Heart right ventricle (tissue), 16 donors: ENCODE results near the gene PPP2R2B. TPM values are rescaled to one million over a fixed set of nuclear protein-coding genes. Genes with fewer than 3 reads are reported as not detected.

ENCODE experiments used
- ATAC-seq, 8 donors: fragments of 200-7000 bp; cut with Tn5 transposase; one replicate each; pipeline ENCODE4 v1.9.1; 2020; ENCODE audit warnings: mild to moderate bottlenecking in 8 of 8, moderate library complexity in 8 of 8, moderate number of reproducible peaks in 1 of 8
- DNase-seq, 2 donors: peaks; one replicate each; pipeline ENCODE4 v3.0.0-alpha.2; 2020
- H3K27ac ChIP-seq, 10 donors: fragments of 200-600 bp; sonication (generic) in 2 of 10; one replicate each; pipeline versions ENCODE4 v1.5.0 to v1.8.0; 2020 to 2022; ENCODE audit warnings: mild to moderate bottlenecking in 3 of 10
- H3K27me3 ChIP-seq, 7 donors: fragments of 200-600 bp; one replicate each; pipeline ENCODE4 v1.8.0; 2021 to 2022; ENCODE audit warnings: mild to moderate bottlenecking in 2 of 7
- H3K36me3 ChIP-seq, 9 donors: fragments of 200-600 bp; sonication (generic) in 1 of 9; one replicate each; pipeline versions ENCODE4 v1.5.0 to v1.8.0; 2020 to 2022; ENCODE audit warnings: mild to moderate bottlenecking in 2 of 9
- H3K4me1 ChIP-seq, 9 donors: fragments of 200-600 bp; sonication (generic) in 1 of 9; one replicate each; pipeline versions ENCODE4 v1.5.0 to v1.8.0; 2020 to 2022; ENCODE audit warnings: mild to moderate bottlenecking in 4 of 9
- H3K4me3 ChIP-seq, 10 donors: fragments of 200-600 bp; sonication (generic) in 2 of 10; one replicate each; pipeline versions ENCODE4 v1.5.0 to v1.8.0; 2020 to 2022; ENCODE audit warnings: mild to moderate bottlenecking in 7 of 10, moderate library complexity in 2 of 10
- H3K9me3 ChIP-seq, 11 donors: fragments of 200-600 bp in 10 of 11; sonication (generic) in 2 of 11; one replicate each; pipeline versions ENCODE4 v1.5.0 to v1.8.0; 2013 to 2022; ENCODE audit warnings: mild to moderate bottlenecking in 2 of 11, control low read depth in 1 of 11, moderate library complexity in 1 of 11
- WGBS, 2 donors: extraction: QIAGEN DNeasy Blood & Tissue Kit; methylation state at CpG; one replicate each; pipeline ENCODE4 v1.1.7; 2013; ENCODE audit warnings: inconsistent platforms in 1 of 2; 5-methylcytosine and 5-hydroxymethylcytosine counted together
- intact Hi-C, 10 donors: fragments of 100-400 bp; cut with DNase I; formaldehyde crosslinking; loops; one replicate each; pipeline versions ENCODE4 v1.11.1 to v1.14.2; 2022
- polyA plus RNA-seq, 2 donors: library from polyadenylated mRNA; stranded (reverse); fragments of 200-250 nt; gene quantifications; one replicate each; pipeline ENCODE4 v1.2.3, GENCODE V29; 2013
- total RNA-seq, 10 donors: library from RNA; stranded (reverse); fragmentation: NEBNext Ultra II Directional in 3 of 10; extraction: Animal tissue kit (Norgen Biotek cat#: 25700) in 3 of 10; gene quantifications; one replicate each; pipeline versions ENCODE4 v1.2.1 to v1.2.4, GENCODE V29; 2021 to 2023
- TF ChIP-seq, protein P1 (sequence below), 9 donors: fragments of 200-600 bp; sonication (generic) in 2 of 9; IDR thresholded peaks; one replicate each; pipeline versions ENCODE4 v1.5.0 to v1.8.0; 2021 to 2022; ENCODE audit warnings: antibody characterized with exemption in 9 of 9, mild to moderate bottlenecking in 5 of 9, moderate library complexity in 1 of 9
- donor health status: Arrhythmogenic right ventricular cardiomyopathy.
- donor health status: ischemic (EF 13 %, LVEDD 7.1; RV severe dilation, severe dysfunction).
- donor health status: healthy with polysubstance abuse.
- donor health status: DM: no; HTN: yes; CAD: no.
- donor health status: DM: no; HTN: no; CAD: no.
- donor health status: ischemic (EF 25% LVEDD 6.9; RV normal size, moderate dysfunction).
- donor health status: ischemic (EF 25% LVEDD 5.7; RV mildly dilated, moderate dysfunction).
- donor health status: healthy.
- donor health status: DM: yes; HTN: yes; CAD: no.
- donor health status: Ischemic cardiomyopathy.
- donor health status: ischemic (EF 35%, LVEDD 5.7; RV mildly dilated, moderate dysfunction).
- donor health status: nonischemic (EF 11% LVEDD 7.7; RV severe dilation, severe dysfunction).
- donor health status: DM: yes; HTN: yes; CAD: no.
- donor health status: PGD.
- donor health status: ischemic (EF 29% LVEDD 5.4; RV normal size, mild dysfunction).
- donor health status: nonischemic (EF 23%, LVEDD 6.1; RV moderate dilation, normal function).

The PPP2R2B gene
- total and polyA plus RNA-seq, 12 donors = 0.05 to 1.8 (median 0.57) TPM; not detected in 2

DNA sequence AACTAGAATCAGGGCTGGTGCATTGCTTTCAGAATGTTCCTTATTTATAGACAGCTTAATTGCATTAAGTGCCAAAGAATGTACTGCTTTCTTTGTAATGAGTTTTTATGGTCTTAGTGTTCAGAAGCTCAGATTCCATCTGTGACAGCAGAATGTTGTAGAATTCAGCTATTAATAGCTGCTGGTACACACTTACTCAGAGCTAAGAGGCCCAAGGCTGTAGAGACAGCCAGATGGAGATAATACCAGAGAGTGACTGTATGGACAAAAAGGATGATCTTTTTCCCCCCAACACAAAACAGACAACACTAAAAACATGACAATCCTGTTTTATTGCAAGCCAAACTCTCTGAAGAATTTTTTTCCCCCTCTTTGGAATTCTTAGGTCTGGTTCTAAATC lies 50.2 kb downstream of the PPP2R2B start:
- ATAC-seq (peak in 1 of 8 donors; percentile 66), DNase-seq (no peak)
- intact Hi-C loops = no loop called here
- H3K27me3 ChIP-seq = no peaks in the 10 kb centered on the region
- no peak overlapping the region for H3K4me3 ChIP-seq
- H3K36me3 ChIP-seq = no peaks in the 10 kb centered on the region
- TF ChIP-seq, protein P1, sequence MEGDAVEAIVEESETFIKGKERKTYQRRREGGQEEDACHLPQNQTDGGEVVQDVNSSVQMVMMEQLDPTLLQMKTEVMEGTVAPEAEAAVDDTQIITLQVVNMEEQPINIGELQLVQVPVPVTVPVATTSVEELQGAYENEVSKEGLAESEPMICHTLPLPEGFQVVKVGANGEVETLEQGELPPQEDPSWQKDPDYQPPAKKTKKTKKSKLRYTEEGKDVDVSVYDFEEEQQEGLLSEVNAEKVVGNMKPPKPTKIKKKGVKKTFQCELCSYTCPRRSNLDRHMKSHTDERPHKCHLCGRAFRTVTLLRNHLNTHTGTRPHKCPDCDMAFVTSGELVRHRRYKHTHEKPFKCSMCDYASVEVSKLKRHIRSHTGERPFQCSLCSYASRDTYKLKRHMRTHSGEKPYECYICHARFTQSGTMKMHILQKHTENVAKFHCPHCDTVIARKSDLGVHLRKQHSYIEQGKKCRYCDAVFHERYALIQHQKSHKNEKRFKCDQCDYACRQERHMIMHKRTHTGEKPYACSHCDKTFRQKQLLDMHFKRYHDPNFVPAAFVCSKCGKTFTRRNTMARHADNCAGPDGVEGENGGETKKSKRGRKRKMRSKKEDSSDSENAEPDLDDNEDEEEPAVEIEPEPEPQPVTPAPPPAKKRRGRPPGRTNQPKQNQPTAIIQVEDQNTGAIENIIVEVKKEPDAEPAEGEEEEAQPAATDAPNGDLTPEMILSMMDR (IDR thresholded peaks at IDR 0.05) = no peak
- no peak overlapping the region for H3K27ac ChIP-seq
- H3K9me3 ChIP-seq = no peaks in the 10 kb centered on the region
- no peaks in the 10 kb centered on the region for H3K4me1 ChIP-seq

DNA sequence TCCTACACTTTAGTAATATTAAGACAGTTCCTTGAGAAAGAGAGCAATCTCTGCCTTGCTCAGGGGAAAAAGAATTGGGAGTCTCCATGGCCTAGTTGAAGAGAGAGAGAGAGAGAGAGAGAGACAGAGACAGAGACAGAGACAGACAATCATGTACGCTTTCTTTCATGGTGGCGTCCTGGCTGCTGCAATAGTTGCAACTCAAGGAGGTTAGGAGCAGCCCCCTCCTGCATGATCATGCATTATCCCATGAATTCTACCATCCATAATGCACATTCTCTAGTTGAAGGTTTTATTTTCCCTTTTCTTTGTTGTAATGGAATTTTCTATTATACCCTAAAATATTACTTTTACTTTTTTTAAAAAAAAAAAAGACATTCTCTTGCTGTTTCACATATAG lies 50.7 kb downstream of the PPP2R2B start:
- intact Hi-C loops = no loop called here
- H3K4me1 ChIP-seq = no peaks in the 10 kb centered on the region
- no peaks in the 10 kb centered on the region for H3K27me3 ChIP-seq
- H3K27ac ChIP-seq = no peak overlapping the region
- no peaks in the 10 kb centered on the region for H3K36me3 ChIP-seq
- H3K4me3 ChIP-seq = no peak overlapping the region
- DNase-seq (no peak), ATAC-seq (no peak)
- 87 to 91% methylated on average over 2 of the region's 2 CpGs for WGBS, 2 donors
- TF ChIP-seq, protein P1 (IDR thresholded peaks at IDR 0.05) = no peak
- no peaks in the 10 kb centered on the region for H3K9me3 ChIP-seq

DNA sequence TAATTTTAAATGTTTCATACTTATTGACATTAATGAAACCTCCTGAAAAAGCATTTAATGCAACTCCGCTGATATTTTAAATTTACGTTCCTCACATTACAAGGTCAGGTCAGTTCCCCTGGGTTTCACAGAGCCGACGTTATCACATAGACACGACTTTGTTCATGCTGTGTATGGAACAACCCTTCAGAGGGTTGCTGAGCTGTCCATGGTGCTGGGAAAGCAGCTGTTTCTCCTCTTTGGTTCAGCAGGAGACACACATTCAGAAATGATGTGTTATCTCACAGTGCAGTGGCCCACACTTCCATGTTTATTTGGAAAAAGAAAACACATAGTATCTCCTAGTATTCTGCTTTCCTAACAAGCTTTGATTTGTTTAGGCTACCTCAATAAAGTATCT lies 53.5 kb downstream of the PPP2R2B start:
- Histone ChIP-seq H3K4me1 (no peaks in the 10 kb centered on the region), H3K27me3 (no peaks in the 10 kb centered on the region), H3K36me3 (no peaks in the 10 kb centered on the region), H3K4me3 (no peak overlapping the region), H3K9me3 (no peaks in the 10 kb centered on the region), H3K27ac (no peak overlapping the region)
- intact Hi-C loops = no loop called here
- ATAC-seq (no peak), DNase-seq (peak; percentile 11 to 21)
- 16% methylated on average over 5 of the region's 5 CpGs for WGBS, 2 donors
- TF ChIP-seq, protein P1 (IDR thresholded peaks at IDR 0.05) = no peak

DNA sequence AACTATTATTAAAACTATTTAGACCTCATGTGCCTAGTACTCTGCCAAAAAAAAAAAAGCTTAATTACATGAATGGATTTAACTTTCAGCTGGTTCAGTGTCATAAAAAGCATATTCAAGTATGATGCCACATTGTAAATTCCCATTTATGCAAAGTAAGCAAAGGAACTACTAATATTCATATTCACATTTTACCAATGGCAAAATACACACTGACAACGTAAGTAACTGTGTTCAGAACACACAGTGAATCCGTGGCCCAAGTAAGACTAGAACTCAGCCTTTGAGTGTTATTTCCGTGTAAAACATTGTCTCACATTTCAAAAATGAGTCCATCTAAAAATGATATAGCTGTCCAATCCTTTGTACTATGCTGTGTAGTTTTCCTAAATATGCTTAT lies 56.8 kb downstream of the PPP2R2B start:
- intact Hi-C loops = no loop called here
- Histone ChIP-seq H3K36me3 (no peaks in the 10 kb centered on the region), H3K27me3 (no peaks in the 10 kb centered on the region), H3K4me1 (no peaks in the 10 kb centered on the region), H3K4me3 (no peak overlapping the region), H3K9me3 (peaks cover 0 to 5% (median 0%) of the 10 kb centered on the region in 11 donors), H3K27ac (no peak overlapping the region)
- DNase-seq = no peak
- no peak for ATAC-seq
- TF ChIP-seq, protein P1 (IDR thresholded peaks at IDR 0.05) = no peak
- 79 to 85% methylated on average over 3 of the region's 3 CpGs for WGBS, 2 donors

DNA sequence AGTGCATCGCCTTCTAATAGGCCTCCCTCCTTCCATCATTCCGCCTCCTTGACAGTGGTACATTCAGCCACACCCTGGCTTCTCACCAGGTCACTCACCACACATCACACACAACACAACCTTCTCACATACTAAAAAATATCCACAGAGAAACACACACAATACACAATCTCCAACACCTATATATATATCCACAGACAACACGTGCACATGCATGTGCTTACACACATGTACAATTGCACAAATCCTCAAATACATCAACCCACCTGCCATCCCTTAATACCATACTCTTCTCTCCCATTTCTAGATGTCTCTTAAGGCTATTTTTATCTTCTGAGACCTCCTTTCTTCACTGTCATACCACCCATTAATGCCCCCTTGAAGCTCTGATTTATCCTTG lies 57.6 kb downstream of the PPP2R2B start:
- Histone ChIP-seq H3K36me3 (no peaks in the 10 kb centered on the region), H3K27me3 (no peaks in the 10 kb centered on the region), H3K9me3 (peaks cover 0 to 5% (median 0%) of the 10 kb centered on the region in 11 donors), H3K27ac (no peak overlapping the region), H3K4me1 (no peaks in the 10 kb centered on the region), H3K4me3 (no peak overlapping the region)
- DNase-seq = no peak
- TF ChIP-seq, protein P1 (IDR thresholded peaks at IDR 0.05) = no peak
- WGBS, 2 donors = 94 to 95% methylated on average over 3 of the region's 3 CpGs
- intact Hi-C loops = no loop called here
- ATAC-seq = no peak
